T-helper 9 cell (primary cell): ENCODE data around the gene PSAPL1.

Experiments used
- DNase-seq: peaks from one replicate; pipeline ENCODE4 v3.0.0-alpha.2; 2020
- total RNA-seq, 2 donors: gene quantifications; one replicate each; lab custom pipeline; 2026; lab: John Stamatoyannopoulos, UW

The PSAPL1 gene, protein sequence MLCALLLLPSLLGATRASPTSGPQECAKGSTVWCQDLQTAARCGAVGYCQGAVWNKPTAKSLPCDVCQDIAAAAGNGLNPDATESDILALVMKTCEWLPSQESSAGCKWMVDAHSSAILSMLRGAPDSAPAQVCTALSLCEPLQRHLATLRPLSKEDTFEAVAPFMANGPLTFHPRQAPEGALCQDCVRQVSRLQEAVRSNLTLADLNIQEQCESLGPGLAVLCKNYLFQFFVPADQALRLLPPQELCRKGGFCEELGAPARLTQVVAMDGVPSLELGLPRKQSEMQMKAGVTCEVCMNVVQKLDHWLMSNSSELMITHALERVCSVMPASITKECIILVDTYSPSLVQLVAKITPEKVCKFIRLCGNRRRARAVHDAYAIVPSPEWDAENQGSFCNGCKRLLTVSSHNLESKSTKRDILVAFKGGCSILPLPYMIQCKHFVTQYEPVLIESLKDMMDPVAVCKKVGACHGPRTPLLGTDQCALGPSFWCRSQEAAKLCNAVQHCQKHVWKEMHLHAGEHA
- 0 reads per million in 2 donors for total RNA-seq

DNA sequence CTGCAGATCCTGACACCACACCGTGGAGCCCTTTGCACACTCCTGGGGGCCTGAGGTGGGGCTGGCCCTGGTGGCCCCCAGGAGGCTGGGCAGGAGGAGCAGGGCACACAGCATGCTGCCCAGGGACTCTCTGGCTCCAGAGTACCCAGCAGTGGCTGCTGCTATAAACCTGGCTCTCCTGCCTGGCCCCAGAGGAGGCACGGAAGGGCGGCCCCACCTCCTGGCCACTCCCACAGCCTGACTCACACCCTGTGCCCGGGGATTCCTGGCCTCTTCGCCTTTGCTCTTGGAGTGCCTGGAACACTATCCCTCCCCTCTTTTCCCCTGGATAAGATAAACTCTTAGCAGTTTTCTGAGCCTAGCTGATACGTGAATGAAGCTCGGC is at the start of gene PSAPL1:
TSS of gene PSAPL1 (minus strand) at position 165 of the 385 bp plus-strand sequence. CDS start at position 114, 51 bp downstream.
- DNase-seq: no peak

DNA sequence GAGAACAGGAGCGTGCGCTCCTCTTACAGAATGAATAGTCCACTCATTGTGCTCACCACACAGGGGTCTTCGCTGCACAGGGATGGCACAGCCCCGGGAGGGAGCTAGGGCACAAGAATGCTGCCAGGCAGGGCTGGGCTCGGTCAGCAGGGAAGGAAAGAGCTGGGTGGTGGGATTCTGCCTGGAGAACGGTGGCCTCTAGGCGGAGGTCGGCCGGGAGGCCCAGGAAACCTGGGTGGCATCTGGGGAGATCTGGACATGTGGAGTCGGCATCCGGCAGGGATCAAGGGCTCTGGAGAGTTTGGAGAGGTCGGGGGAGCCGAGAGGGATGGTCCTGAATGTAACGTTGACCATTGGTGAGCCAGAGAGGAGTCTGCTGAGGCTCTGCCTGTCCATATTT is 46.5 kb upstream of the PSAPL1 start:
- DNase-seq: no peak

DNA sequence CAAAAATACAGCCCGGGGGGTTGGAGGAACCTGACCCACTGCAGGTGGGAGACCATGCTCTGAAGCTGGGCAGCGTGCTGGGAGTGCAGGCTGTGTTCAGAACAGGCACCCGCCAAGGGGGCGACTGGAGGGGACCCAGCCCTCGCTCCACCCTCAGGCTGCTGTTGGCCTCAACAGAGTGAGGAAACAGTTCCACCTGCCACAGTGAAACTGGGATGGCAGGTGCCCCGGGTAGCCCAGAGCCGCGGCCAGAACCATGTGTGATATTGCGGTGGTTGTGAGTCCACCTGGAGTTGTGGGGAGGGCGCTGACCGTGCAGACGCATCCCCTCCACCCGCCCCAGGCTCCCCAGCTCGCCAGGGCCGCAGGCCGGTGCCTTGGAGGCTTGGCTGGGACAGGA is 45.7 kb upstream of the PSAPL1 start:
- no peak for DNase-seq

DNA sequence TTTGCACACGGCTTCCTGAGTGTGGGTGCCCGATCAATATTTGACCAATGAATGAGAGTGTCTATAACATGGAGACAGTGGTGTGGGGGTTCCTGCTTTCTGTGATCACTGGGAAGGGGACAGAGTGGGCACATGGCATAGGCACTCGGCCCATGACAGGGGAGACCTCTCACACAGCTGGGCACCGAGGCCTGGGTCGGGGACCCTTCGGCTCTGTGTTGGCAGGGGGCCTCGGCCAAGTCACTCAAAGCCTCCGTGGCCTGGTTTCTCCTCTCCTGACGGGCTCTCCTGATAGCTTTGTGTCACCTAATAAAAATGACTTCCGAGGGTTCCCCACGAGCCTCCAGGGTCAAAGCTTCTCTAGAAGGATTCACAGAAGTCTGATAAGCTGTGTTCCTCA is 43.9 kb upstream of the PSAPL1 start:
- DNase-seq: no peak

DNA sequence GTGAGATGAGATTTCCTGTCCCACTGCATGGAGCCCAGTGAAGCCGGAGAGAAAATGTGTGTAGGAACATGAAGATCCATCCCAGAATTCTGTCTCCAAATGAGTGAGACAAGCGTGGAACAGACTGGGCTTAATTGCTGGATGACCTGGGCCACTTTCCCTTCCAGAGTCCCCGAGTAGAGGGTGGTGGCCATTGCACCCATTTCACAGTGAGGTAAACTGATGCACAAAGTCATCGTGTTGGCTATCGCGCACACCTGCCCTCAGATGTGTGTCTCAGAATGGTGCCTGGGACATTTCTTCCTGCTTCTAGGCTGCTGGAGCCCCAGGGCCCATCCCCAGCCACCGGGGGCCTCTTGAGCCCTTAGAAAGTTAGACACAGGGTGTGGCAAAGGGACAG is 43.0 kb upstream of the PSAPL1 start:
- no peak for DNase-seq

DNA sequence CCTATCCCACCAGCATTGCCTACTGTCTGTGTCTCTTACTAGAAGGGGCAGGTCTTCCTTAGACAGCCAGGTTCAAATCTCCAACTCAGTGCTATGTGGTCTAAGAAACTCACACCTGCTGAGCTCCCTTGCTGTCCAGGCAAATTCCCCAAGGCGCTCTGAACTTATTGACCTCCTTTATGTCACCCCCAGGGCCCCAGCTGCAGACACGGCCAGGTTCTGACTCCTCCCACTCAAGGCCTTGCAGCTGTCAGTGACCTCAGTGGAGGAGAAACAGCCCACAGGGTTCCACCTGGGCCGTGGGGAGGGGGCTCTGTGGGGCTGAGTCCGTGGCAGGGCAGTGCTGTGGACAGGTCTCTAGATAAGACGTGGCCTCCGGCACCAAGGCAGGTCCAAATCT is 42.1 kb upstream of the PSAPL1 start:
- no peak for DNase-seq

DNA sequence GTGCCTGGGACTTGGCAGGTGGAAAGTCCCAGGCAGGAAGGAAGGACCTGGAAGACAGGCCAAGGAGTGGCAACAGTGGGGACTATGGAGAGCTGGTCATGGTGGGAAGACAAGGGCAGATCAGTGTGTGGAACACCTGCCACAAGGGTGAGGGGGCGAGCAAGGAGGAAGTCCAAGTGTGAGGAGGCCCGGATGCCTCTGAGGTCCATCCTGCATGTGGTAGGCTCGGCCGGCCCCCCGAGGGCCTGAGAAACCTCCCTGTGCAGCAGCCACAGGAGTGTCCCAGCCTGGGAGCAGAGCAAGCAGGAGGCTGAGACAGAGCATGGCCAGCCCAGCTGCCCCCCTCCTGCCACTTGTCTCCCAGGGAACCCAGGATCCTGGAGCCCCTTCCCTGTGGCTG is 40.5 kb upstream of the PSAPL1 start:
- no peak for DNase-seq

DNA sequence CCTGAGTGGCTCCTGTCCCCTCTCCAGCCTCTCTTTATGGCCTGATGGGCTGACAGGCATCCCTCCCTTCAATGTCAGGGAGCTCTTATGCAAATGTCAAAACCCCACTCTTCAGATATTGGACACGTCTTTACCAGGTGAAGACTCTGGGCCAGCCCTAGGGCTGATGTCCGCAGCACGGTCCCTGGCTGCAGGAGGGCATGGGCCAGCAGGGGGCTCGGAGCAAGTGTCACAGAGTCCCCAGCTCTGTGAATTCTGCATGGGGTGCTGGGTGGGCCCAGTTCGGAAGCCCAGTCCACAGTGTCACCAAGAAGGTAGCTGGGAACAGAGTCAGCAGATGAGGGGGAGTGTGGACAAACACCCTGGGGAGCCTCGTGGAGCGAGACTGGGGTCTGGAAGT is 39.6 kb upstream of the PSAPL1 start:
- DNase-seq: no peak

DNA sequence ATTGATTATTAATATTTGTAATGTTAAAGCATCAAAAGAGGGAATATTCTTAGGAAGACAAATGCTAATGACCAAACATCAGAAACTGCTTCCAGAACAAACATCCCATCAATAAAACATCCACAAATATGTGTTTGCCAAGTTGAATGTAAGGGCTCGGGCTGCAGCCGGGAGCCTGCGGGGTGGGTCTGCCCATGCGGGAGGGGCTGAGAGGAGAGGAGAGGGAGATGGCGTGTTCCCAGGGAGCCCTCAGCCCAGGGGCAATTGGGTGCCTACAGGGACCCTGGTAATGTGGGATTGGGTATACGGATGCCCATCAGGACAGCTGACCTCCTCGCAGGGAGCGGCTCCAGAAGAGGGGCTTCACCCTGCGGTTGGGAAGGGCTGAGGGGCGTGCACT is 38.4 kb upstream of the PSAPL1 start:
- no peak for DNase-seq

DNA sequence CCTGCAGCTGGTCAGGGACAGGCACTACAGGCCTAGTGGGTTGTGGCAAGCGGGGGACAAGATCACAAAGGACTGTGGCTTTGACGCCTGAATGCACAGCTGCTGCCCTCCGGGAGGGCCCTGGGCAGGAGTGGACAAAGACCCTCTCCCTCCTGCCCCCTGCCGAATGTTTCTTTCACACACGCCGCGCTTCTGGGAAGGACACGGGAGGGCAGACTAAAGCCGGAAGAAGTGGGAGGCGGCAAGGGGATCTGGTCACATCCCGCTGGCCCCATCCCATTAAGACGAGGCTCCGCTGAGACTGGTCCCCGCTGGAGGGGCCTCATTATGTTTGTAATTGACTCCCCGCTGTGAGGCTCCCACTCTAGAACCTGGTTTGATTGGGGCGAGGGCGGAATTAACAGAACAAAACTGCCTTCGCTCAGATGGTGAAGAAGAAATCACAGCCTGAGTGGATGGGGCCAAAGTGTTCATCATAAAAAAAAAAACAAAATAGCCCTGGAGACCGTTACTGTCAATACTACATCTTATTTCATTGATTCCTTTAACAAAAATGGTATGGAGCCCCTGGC is 37.8 kb upstream of the PSAPL1 start:
- DNase-seq: no peak

DNA sequence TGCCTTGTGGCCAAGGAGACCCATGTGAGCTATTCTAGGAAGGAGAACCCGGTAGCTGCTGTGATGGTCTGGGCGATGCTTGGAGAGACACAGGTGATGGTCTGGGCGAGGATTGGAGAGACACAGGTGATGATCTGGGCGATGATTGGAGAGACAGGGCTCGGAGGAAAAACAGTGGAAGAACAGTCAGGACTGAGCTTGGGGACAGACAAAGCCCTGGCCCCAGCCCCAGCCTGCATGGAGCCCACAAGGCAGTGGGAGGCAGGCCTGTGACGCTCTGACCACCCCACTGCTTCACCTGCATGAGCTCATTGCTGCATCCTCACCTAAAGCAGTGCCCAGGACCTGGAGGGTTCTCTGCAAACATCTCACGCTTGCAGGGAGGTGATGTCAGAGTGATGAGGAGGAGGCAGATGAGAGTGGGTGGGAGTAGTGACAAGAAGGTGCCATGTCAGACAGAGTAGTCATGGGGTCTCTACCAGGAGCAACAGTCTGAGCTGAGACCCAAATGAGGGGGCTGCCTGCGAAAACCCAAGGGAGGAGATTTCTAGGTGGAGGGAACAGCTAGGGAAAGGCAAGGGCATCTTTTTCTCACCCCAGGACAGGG is 35.9 kb upstream of the PSAPL1 start:
- no peak for DNase-seq

DNA sequence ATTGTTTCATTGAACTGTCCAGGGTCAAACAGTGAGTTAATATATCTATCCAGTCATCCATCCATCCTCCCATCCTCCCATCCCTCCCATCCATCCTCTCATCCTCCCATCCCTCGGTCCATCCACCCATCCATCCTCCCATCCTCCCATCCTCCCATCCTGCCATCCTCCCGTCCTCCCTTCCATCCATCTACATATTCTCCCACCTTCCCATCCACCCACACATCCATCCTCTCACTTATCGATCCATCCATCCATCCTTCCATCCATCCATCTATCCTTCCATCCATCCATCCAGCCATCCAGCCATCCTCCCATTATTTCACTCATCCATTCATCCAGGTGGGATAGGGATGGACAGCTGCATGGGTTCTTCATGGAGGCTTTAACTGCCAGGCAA is 35.4 kb upstream of the PSAPL1 start:
- no peak for DNase-seq

DNA sequence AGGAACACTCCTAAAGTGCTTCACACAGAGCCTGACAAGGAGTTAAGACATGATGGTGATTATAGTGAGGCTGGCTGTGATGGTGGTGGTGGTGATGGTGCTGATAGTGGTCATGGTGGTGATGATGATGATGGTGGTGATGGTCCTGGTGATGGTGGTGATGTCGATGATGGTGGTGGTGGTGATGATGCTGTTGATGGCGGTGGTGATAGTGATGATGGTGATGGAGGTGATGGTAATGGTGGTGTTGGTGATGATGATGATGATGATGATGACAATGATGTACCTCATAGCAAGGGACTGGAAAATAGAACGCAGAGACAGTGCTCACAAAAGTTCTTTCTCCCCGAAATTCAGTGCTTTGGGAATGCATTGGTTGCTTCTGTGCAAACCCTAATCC is 34.3 kb upstream of the PSAPL1 start:
- DNase-seq: no peak

DNA sequence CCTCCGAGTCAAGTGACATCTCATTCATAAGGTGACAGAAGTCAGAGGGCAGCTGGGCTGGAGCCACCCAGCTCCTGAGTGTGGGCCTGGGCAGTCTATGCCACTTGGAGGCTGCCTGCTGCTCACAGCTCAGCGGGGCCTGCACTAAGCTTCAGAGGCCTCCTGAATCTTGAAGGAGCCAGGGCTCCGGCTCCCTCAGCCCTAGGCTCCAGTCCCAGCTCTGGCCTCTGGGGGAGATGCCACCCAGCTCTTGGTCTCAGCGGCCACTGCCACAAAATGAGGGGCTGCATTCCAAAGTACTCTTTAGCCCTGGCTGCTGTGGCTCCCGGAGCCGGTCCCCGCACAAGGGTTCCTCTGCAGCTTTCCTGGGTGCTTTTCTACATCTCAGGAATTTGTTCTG is 32.7 kb upstream of the PSAPL1 start:
- DNase-seq: no peak

DNA sequence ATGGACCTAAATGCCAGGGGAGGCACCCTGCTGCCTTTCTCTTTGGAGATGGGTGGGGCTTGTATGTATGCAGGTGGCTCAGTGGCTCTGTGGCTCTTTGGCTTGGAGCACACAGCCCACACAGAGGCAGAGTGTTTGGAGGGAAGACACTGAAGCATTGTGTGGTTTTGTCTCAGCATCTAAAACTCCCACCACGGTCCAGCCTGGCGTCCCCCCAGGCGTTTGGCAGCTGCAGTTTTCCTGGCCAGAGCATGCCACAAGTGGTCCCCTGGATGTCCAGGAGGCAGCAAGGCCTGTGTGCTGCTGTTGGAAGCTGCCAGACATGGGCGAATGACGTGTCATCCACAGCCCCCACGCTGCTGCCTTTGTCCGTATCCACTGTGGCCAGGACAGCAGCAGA is 32.2 kb upstream of the PSAPL1 start:
- DNase-seq: no peak

DNA sequence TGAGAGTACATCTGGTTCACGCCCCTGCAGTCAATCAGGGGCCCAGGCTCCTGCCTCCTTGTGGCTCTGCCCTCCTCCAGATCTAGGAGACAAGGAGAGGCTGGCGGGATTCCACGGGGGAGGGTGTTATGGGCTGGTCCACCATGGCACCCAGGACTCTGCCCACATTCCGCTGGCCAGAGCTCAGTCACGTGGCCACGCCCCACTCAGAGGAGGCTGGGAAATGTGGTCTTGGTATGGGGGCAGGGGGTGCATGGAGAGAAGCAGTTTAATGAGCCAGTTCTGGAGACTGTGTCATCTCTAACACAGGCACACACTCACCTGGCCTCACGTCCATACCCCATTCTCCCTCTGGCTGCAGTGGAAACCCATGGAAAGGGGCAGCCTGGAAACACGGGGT is 31.5 kb upstream of the PSAPL1 start:
- no peak for DNase-seq

DNA sequence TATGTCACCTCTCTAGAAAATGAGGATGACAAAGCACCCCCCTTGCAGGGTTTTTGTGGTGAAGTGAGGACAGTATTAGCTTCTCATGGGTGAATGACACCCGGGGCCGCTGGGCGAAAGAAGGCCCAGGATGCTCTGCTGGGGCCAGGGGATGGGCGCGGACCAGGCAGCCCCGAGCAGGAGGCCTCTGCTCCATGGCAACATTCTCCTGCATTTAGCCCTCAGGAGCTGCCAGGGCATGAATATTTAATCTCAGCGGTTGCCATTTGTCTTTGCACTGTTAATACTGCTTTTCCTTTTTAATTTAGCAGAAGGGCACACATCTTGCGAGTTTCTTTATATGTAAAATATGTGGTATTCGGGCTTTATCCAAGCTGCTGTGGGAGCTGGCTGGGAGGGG is 30.3 kb upstream of the PSAPL1 start:
- DNase-seq: no peak

DNA sequence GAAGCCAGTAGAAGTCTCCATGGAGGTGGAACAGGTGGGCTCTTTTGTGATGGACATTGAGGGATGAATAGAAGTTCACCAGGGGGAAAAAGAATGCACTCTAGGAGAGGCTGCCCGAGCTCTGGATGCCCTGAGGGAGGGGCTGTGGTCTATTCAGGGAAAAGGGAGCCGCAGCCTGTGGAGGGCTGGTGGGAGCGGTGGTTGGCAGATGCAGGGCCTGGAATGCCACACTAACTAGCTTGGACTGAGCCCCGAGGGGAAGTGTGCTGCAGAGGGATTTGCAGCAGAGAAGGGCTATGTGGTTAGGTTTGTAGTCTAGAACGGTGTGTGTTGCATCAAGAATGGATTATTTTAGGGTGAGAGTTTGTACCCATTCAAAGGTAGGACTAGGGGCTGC is 29.5 kb upstream of the PSAPL1 start:
- no peak for DNase-seq

DNA sequence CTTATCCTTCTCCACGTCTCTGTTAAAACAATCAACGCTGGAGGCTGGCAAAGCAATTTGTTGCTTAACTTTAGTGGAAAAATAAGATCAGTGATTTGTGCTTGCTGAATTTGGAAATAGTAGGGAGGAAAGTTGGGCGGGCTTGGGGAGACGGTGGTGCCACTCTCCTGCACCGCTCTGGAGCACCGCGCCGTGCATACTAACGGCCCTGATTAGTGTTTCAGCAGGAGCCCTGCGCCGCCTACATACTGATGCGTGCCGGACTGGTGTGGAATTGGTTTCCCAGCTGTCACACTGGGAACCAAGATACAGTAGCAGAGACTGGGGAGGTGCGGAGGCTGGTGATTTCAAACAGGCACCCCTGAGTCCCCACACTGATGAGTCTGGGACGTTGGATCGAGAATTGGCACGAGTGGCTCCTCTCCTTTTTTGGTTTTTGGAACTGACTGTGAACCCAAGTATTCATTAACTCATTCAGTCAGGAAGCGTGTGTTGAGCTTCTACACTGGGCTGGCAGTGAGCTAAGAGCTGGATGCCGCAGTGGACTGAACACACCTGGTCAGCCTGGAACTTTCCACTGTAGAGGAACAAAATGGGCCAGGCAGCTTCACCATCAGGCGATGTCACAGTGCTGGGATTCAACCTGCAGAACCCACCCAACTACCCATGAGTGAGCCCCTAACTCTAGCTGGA is 29.0 kb upstream of the PSAPL1 start:
- no peak for DNase-seq

DNA sequence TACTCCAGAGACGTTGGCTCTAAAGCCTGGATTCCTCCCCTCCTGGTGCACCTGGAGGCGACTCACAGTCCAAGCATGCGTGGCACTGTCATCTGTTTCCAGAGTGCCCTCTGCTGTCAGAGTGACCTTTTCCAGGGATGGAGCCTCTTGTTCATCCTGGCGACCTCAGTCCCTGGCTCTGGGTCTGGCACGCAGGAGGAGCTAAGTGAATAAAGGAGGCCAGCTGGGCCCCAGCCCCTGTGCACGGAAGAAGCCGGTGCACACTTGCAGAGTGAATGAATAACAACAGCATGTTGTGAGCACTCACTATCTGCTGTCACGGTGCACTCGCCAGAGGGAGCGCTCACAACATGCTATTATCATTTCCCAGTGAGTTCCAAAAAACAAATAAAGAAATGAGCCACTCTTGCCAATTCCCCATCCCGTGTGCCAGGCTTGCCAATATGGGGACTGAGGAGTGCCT is 27.8 kb upstream of the PSAPL1 start:
- DNase-seq: no peak

DNA sequence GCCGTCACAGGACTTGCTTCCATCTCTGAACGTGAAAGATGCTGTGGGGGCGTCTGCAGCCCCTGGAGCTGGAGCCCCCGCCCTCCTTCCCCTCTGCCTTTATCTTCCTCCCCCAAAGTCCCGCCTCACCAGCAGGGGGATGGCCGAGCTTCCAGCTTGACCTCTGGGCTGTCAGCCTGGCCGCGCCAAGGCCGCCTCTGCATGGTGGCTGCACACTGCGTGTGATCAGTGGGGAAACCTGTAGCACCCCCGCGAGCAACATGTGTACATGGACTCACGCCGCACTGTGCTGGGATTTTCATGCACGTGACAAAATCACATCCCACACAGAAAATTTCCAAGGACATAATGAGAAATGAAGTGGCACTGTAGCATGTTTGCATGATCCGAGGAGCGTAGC is 26.5 kb upstream of the PSAPL1 start:
- no peak for DNase-seq

DNA sequence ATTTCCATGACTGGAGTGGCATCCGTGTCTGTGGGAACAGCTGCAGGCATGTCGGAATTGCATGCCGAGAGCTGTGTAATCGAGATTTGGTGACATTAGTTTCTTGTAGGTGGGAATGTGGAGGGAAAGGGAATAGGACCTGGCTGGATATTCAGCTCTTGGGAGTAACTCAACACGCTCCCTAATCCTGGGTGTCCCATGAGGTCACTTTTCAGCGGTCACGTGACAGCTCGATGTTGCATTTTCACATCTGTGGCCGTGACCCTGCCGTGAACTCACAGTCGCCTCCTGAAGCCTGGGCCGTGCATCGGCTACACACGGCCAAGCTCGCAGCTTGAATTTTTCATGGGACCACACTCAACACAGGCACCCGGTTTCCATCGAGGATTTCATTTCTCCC is 25.8 kb upstream of the PSAPL1 start:
- no peak for DNase-seq

DNA sequence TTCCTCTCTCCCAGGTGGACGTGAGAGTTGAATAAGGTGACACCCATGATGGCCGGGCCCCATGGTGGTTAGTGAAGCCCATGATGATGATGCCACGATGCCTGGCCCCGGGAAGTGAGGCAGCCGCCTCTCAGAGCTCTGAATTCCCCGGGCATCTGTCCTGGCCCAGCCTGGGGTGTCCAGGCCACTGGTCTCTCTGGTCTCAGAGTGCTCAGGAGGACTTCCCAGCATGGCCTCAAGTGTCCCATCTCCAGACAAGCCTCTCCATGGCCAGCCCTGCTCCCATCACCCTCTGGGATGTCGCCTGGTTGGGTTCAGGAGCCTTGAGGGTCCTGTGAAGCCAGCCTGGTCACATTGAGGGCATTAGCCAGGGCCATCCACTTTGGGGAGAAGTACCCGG is 24.7 kb upstream of the PSAPL1 start:
- DNase-seq: no peak
